Measurements from ENCODE around the gene KLHL40. TPM values are rescaled to one million over a fixed set of nuclear protein-coding genes. Genes with fewer than 3 reads are reported as not detected.

Gene KLHL40
- total and polyA plus RNA-seq, 2 experiments from 2014 or later: not detected

DNA sequence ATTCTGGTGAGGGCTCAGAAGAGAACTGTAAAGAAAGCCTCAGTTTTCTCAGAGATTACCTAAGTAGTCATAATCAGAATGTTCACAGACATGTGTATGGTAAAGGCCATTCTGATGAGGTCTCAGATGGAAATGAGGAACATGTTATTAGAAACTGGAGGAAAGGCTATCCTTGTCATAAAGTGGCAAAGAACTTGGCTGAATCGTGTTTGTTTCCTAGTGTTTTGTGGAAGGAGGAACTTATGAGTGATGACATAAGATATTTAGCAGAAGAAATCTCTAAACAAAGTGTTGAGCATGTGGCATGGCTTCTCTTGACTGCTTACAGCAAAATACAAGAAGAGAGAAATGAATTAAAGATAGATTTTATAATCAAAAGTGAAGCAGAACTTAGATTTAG is 12.8 kb upstream of the KLHL40 start:
- Histone ChIP-seq H3K4me1 (ENCODE audit: insufficient read depth) (no peaks in the 10 kb centered on the region), H4K20me1 (ENCODE audit: insufficient read depth, poor library complexity, severe bottlenecking) (no peaks in the 10 kb centered on the region), H3K4me2 (no peak overlapping the region), H3K9me3 (ENCODE audit: low read depth) (no peaks in the 10 kb centered on the region), H3K27ac (no peak overlapping the region), H3K9me2 (replicated peaks; ENCODE audit: insufficient read depth) (no peaks in the 10 kb centered on the region), H2AFZ (no peak overlapping the region), H3K79me2 (no peaks in the 10 kb centered on the region), H3K36me3 (replicated peaks; ENCODE audit: insufficient read depth, low read depth) (no peaks in the 10 kb centered on the region), H3K4me3 (no peak overlapping the region), H3K27me3 (no peaks in the 10 kb centered on the region)
- DNase-seq (ENCODE audit: low spot score): no peak
- WGBS (ENCODE audit: low lambda C conversion rate, missing lambda C conversion rate): 71% methylated on average over 1 of the region's 1 CpG
- TF ChIP-seq EZH2phosphoT487 (IDR thresholded peaks at IDR 0.05; ENCODE audit: low read depth, severe bottlenecking, unreplicated experiment) (no peak), CTCF (IDR thresholded peaks at IDR 0.05; ENCODE audit: poor library complexity) (no peak), EZH2 (IDR thresholded peaks at IDR 0.05; ENCODE audit: borderline replicate concordance) (no peak)

DNA sequence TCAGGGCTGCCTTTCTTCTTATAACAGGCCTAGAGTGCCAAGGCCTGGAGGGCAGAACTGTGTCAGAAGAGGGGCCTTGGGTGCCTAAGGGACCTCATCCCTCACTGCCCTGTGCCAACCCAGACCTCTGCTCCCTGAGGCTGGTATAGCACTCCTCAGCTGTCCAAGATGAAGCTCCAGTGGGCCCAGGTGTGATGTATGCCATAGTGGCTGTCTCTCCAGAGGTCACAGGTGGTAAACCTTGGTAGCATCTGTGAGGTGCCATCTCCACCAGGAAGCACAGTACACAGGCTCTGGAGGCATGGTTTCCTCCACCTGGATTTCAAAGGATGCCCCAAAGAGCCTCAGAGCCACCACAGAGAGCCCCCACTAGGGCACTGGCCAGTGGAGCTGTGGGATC is 12.3 kb upstream of the KLHL40 start:
- Histone ChIP-seq H3K4me3 (no peak overlapping the region), H3K36me3 (replicated peaks; ENCODE audit: insufficient read depth, low read depth) (no peaks in the 10 kb centered on the region), H3K4me1 (ENCODE audit: insufficient read depth) (no peaks in the 10 kb centered on the region), H3K9me2 (replicated peaks; ENCODE audit: insufficient read depth) (no peaks in the 10 kb centered on the region), H3K9me3 (ENCODE audit: low read depth) (no peaks in the 10 kb centered on the region), H4K20me1 (ENCODE audit: insufficient read depth, poor library complexity, severe bottlenecking) (no peaks in the 10 kb centered on the region), H3K4me2 (no peak overlapping the region), H3K79me2 (no peaks in the 10 kb centered on the region), H3K27ac (no peak overlapping the region), H3K27me3 (no peaks in the 10 kb centered on the region), H2AFZ (no peak overlapping the region)
- DNase-seq (ENCODE audit: low spot score): no peak
- TF ChIP-seq EZH2 (IDR thresholded peaks at IDR 0.05; ENCODE audit: borderline replicate concordance) (no peak), EZH2phosphoT487 (IDR thresholded peaks at IDR 0.05; ENCODE audit: low read depth, severe bottlenecking, unreplicated experiment) (no peak), CTCF (IDR thresholded peaks at IDR 0.05; ENCODE audit: poor library complexity) (no peak)

- no peak overlapping the region for H2AFZ ChIP-seq
- TF ChIP-seq EZH2phosphoT487 (IDR thresholded peaks at IDR 0.05; ENCODE audit: low read depth, severe bottlenecking, unreplicated experiment) (no peak), EZH2 (IDR thresholded peaks at IDR 0.05; ENCODE audit: borderline replicate concordance) (no peak), CTCF (IDR thresholded peaks at IDR 0.05; ENCODE audit: poor library complexity) (no peak)
- no peaks in the 10 kb centered on the region for H3K4me1 ChIP-seq (ENCODE audit: insufficient read depth)
- H3K36me3 ChIP-seq (replicated peaks; ENCODE audit: insufficient read depth, low read depth): no peaks in the 10 kb centered on the region
- WGBS (ENCODE audit: low lambda C conversion rate, missing lambda C conversion rate): 79% methylated on average over 3 of the region's 3 CpGs
- H3K27ac ChIP-seq: no peak overlapping the region
- H3K9me2 ChIP-seq (replicated peaks; ENCODE audit: insufficient read depth): no peaks in the 10 kb centered on the region
- H3K4me2 ChIP-seq: no peak overlapping the region
- H3K4me3 ChIP-seq: no peak overlapping the region
- no peaks in the 10 kb centered on the region for H4K20me1 ChIP-seq (ENCODE audit: insufficient read depth, poor library complexity, severe bottlenecking)
- no peaks in the 10 kb centered on the region for H3K27me3 ChIP-seq
- no peaks in the 10 kb centered on the region for H3K9me3 ChIP-seq (ENCODE audit: low read depth)
- no peaks in the 10 kb centered on the region for H3K79me2 ChIP-seq
- no peak for DNase-seq (ENCODE audit: low spot score)
These were observed 11.2 kb upstream of the KLHL40 start for GRCh38 chr3:42674146-42674545.

GRCh38 chr3:42675909-42676308 is 9.4 kb upstream of the KLHL40 start:
- H3K4me3 ChIP-seq: no peak overlapping the region
- no peak overlapping the region for H2AFZ ChIP-seq
- no peaks in the 10 kb centered on the region for H3K9me2 ChIP-seq (replicated peaks; ENCODE audit: insufficient read depth)
- 86% methylated on average over 2 of the region's 2 CpGs for WGBS (ENCODE audit: low lambda C conversion rate, missing lambda C conversion rate)
- H3K27ac ChIP-seq: no peak overlapping the region
- DNase-seq (ENCODE audit: low spot score): no peak
- no peaks in the 10 kb centered on the region for H4K20me1 ChIP-seq (ENCODE audit: insufficient read depth, poor library complexity, severe bottlenecking)
- no peaks in the 10 kb centered on the region for H3K9me3 ChIP-seq (ENCODE audit: low read depth)
- H3K4me2 ChIP-seq: no peak overlapping the region
- no peaks in the 10 kb centered on the region for H3K4me1 ChIP-seq (ENCODE audit: insufficient read depth)
- no peaks in the 10 kb centered on the region for H3K36me3 ChIP-seq (replicated peaks; ENCODE audit: insufficient read depth, low read depth)
- no peaks in the 10 kb centered on the region for H3K79me2 ChIP-seq
- no peaks in the 10 kb centered on the region for H3K27me3 ChIP-seq
- no peak for TF ChIP-seq CTCF (IDR thresholded peaks at IDR 0.05; ENCODE audit: poor library complexity)
- no peak for TF ChIP-seq EZH2 (IDR thresholded peaks at IDR 0.05; ENCODE audit: borderline replicate concordance)
- TF ChIP-seq EZH2phosphoT487 (IDR thresholded peaks at IDR 0.05; ENCODE audit: low read depth, severe bottlenecking, unreplicated experiment): no peak
